ENCODE results near the gene CCL5.

- TF ChIP-seq CTCF (conservative IDR thresholded peaks at IDR 0.05 in 1 of 2, IDR thresholded peaks at IDR 0.05 in 1 of 2; ENCODE audit: extremely low read depth in 1 of 2, insufficient read depth in 1 of 2, low read depth in 1 of 2, low read length in 2 of 2): no peak
- TF ChIP-seq EZH2 (IDR thresholded peaks at IDR 0.05; ENCODE audit: borderline replicate concordance, low read length): no peak
Observed at GRCh38 chr17:35913609-35914008, 33.4 kb upstream of the CCL5 start.

Measured in mammary epithelial cell (primary cell).